Right renal pelvis (tissue), 4 donors: ENCODE measurements around the gene SURF1. TPM values are rescaled to one million over a fixed set of nuclear protein-coding genes. Genes with fewer than 3 reads are reported as not detected.

Experiments used
- DNase-seq, 4 donors: peaks; one replicate each; pipeline ENCODE4 v3.0.0-alpha.2; 2013; ENCODE audit warnings: low read depth in 4 of 4, low spot score in 3 of 4, missing footprints in 1 of 4
- polyA plus RNA-seq, 4 donors: library from polyadenylated mRNA; unstranded; fragments of 120-200 nt; gene quantifications; one replicate each; pipeline ENCODE4 v1.2.1, GENCODE V29; 2013; ENCODE audit not compliant: insufficient read length in 4 of 4

SURF1 gene
- polyA plus RNA-seq, 4 donors = 33.8 to 53.0 (median 42.4) TPM

DNA sequence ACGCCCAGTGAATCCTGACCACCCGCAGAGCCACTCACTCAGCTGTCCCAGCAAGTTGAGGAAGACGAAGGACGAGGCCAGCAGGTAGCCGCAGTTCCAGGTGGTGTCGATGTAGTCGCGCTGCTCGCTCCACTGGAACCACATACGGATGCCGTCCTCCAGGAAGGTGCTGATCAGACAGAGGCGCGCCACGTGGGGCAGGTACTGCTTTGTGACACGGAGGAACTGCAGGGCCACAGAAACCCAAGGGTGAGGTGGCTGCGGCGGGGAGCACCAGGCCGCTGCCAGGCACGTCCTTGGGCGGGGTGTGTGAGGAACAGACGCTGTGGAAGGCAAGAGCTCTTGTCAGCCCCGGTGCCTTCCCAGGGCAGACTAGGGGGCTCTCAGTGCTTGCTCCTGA, 10.9 kb upstream of the SURF1 start:
- no peak for DNase-seq

DNA sequence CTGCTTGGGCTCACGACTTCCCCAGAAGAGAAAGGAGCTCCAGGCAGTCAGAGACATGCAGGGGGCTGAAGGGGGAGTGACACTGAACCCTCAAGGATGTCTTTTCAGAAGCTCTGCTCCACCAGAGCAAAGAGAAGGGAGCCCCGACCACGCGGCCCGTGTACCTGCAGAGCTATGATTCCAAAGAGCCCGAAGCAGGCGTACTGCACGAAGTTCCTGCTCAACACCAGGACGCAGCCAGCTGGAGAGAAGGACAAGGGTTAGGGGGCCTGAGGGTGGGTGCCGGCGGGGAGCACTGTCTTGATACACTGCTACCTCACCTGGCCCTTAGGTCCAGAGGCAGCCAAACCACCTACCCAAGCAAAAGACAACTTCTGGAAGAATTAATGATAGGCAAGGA, 10.1 kb upstream of the SURF1 start:
- no peak for DNase-seq

GRCh38 chr9:133362359-133363044, 6.2 kb upstream of the SURF1 start:
- DNase-seq = no peak

DNA sequence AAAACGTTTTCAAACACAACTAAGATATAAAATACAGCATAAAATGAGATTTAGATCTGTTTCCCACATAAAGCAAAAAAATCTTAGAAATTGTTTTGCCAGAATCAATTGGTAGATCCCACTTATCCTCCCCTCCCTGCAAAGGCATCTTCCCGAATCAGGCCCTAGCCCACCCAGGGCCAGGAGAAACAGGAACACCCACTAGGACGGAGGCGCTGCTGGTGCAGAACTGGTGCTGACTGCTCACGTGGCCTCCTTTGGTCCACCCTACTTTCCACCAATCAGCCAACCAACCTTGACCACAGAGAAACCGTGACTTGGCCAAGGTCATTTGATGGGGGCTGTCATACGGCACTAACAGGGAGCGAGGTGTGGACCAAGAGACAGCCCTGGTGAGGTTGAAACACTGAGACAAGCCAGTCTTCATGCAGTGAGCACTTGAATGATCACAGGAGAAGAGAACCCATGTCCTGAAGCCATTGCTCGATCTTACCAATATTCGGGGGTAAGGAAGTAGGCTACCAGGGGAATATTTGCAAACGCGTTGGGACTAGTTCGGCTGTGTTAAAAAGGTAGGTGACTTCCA, 5.3 kb upstream of the SURF1 start:
- DNase-seq = no peak

GRCh38 chr9:133360400-133361393, 4.4 kb upstream of the SURF1 start:
- DNase-seq = no peak

DNA sequence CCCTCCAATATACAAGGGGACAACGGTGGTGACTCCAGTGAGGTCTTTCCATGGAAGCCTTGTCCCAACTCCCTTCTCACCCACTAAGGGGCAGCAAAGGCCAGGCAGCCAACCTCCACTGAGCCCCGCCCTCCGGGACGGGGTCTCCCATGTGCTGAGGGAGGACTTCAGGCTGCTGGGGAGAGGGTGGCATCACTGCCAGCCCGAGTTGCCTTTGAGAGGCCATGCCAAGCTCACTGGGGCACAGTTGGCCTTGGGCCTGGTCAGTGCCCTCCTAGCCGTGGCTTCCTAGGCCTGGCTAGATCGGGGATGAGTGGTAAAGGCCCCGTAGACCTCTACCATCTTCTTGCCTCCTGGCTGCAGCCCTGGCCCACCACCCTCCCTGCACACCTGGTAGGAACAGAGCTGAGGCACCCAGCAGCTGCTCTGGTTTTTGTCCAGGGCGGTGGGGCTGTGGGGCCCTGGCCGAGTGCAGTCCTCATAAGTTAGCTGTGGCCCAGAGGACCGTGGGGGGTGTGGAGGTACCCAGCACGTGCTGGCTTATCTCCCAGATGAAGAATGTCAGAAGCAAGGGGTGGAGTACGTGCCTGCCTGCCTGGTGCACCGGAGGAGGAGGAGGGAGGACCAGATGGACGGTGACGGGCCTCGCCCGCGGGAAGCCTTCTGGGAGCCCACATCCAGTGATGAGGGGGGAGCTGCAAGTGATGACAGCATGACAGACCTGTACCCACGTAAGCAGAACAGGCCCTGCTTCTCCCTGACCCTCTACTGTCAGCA, 3.3 kb upstream of the SURF1 start:
- no peak for DNase-seq

DNA sequence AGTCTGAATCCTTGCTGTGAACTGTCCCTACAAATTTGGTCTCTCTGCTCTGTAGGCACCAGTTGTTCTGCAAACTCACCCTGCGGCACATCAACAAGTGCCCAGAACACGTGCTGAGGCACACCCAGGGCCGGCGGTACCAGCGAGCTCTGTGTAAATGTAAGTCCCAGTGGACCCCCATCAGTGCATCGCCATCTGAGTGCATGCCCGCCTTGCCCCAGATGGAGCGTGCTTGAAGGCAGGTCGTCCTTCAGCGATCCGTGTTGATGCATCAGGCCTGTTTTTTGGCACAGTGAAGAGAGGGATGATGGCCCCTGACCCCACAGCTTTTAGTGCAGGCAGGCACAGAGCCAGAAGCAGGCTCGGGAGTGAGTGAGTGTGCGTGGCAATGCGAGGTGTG, 1.4 kb upstream of the SURF1 start:
- no peak for DNase-seq

- DNase-seq = no peak
Observed at GRCh38 chr9:133355881-133356357, 368 bp downstream of the SURF1 start.

DNA sequence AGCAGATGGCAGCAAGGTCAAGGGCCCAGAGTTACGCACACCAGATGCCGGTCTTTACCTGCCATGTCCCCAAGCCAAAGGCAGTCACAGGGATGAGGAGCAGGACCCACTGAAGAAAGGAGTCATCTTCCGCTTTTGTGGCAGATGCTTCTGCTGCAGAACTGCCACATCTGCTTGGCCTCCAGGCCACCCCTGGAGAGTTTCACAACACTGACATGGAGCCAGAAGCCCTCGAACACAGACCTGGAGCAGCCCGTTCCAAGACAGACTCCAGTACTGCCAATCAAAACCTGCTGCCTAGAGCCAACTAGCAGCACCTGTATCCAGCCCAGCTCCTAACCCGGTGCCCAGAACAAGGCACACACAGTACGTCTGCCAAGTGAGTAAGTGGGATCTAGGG, 1.5 kb downstream of the SURF1 start:
- no peak for DNase-seq

GRCh38 chr9:133353548-133353947, 2.7 kb downstream of the SURF1 start:
- DNase-seq = no peak

DNA sequence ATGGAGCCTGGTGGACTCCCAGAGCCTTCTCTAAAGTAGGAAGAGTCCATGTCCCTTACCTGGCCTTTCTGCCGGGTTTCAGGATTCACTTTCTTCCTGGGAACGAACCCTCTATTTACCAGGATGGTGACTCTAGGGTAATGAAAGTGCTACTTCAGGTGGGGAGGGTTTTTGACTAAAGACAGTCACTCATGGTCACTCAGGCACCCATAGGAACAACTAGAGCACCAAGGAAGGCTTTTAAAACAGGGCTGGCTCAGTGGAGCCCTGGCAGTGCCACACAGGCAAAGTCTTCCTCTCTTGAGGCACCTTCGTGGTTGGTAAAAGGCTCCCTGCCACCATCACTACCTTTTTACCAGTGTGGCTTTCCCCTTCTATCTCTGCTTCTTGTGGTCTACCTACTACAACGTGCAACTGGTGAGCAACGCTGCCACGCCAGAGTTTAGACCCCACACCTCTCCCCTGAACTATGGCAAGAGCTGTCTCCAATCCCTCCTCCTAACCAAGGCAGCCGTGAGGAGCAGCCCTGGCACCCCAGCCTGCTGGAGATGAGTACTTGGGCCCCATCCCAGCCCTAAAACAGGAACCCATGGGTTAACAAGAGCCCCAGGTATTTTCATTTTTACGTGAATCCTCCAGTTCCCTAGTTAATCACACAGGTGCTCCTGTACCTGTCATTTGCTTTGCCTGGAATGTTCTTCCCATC, 3.5 kb downstream of the SURF1 start:
- no peak for DNase-seq

DNA sequence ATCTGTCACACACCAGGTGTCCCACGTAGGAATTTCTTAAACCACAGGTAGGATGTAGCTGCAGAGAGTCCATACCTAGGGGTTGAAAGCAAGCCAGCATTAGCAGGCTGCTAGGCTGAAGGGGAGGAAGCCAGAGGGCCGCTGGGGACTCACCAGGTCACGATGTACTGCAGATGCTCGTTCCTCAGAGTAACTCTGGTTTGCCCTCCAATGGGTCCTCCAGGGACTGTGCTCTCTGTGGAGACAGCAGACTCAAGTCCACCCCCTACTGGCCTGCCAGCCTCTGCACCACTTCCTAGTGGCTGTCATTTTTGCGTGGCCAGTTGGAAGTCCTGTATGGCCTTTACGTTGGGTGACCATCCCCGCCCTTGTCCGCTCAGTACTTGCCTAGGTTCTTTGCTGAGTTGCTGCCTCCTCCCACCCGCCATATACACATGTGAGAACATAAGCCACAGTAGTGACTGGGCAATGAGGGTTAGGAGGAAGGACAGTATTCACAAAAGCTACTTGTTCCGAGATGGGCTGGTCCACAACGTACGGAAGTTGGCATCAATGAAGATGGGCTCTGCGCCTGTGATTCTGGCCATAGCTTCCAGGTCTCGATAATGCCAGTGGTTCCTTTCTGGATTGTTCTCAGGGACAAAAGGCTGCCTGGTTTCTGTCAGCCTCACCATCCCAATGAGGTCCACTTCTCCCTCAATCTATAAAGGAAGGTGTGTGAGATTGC, 4.2 kb downstream of the SURF1 start:
- DNase-seq = no peak

DNA sequence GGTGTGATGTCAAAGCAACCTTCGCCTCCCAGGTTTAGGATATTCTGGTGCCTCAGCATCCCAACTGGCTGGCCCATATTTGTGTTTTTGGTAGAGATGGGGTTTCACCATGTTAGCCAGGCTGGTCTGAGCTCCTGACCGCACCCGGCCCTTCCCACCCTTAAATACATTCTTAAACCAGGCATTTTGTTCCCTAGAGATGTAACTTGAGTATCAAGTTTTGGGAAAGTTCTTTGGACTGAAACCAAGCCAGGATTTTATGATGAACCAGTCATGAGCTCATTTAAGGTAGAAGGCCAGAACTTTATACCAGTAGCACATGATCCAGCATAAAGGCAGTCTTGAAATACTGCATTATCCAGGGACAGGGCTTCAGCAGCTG, 4.8 kb downstream of the SURF1 start:
- no peak for DNase-seq

- no peak for DNase-seq
Observed at GRCh38 chr9:133349965-133350616, 6.2 kb downstream of the SURF1 start.

GRCh38 chr9:133348718-133349573, 7.3 kb downstream of the SURF1 start:
- no peak for DNase-seq

DNA sequence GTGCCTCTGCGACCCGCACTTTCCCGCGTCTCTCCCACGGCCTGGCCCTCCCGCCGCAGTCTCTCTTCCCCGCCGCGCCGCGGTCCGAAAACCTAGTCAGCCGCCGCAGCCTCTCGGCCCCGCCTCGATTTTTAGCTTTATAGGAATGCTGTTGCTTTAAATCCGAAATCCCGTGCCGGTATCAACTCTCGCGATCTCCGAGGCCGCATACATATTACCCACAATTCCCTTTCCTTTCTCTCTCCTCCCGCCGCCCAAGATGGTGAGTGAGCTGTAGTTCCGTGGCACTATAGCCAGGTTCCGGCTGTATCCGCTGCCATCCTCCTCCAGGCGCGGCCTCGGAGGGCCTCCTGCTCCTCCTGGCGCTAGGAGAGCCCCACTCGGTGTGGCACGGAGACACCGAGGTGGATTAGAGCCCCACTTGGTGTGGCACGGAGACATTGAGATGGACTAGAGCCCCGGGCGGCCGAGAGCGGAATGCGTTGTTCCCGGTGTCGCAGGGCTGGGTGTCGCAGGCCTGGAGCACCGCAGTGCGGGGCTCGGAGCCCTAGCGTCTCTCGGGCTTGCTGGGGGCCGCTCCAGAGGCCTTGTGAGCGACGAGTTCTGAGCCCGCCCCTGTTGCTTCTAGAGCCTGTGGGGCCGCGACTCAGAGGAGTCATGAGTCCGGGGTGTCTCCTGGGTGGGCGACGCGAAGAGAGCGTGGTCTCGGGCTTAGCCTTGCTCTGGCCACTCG, 8.1 kb downstream of the SURF1 start, which contains the start of the genes MED22 and RPL7A:
TSS of gene MED22 (minus strand) at position 147 of the 733 bp plus-strand sequence. CDS start 1,469 bp downstream, outside the sequence.
TSS of gene RPL7A (plus strand) at position 234 of the 733 bp plus-strand sequence. CDS start at position 260, 26 bp downstream.
- peak; percentile 92 to 94 (median 94) for DNase-seq

DNA sequence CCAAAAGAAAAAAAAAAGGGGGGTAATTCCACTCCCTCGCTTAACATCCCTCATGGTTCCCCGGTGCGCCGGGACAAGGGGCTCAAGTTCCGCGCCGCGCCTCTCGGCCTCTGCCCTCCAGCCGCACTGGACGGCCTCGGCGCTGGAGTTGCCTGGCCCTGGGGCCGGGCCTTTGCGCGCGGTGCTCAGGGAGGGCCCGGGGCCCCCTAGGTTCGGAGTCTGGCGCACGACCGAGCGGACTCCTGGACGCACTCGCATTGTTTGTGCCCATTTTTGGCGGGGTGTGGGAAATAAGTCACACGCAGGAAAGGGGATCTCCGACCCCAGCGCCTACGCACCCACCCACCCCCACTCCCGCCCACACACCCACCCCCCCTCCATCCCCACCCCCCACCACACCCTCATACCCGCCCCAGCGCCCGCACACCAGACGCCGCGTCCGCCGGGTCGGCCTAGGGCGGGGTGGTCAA, 8.7 kb downstream of the SURF1 start:
- no peak for DNase-seq
